Activated naive CD4-positive, alpha-beta T cell treated with Interleukin-2 at 50 U/mL for 16 hours (primary cell): Measurements from ENCODE around the gene PSMB1.

Experiments used
- DNase-seq: peaks from one replicate; pipeline ENCODE4 v3.0.0-alpha.2; 2020

The PSMB1 gene

GRCh38 chr6:170552765-170553533 lies at the start of gene PSMB1:
Gene PSMB1 (minus strand): TSS chr6:170553307. CDS start chr6:170553242, 65 bp downstream.
- DNase-seq: peak; percentile 86

- DNase-seq: no peak
Measured at GRCh38 chr6:170597278-170597677, 44.2 kb upstream of the PSMB1 start.

- no peak for DNase-seq
Measured at GRCh38 chr6:170596426-170596825, 43.3 kb upstream of the PSMB1 start.

- DNase-seq: no peak
Measured at GRCh38 chr6:170590725-170591124, 37.6 kb upstream of the PSMB1 start.

GRCh38 chr6:170584954-170585498 lies 31.9 kb upstream of the PSMB1 start:
- DNase-seq: no peak

GRCh38 chr6:170584181-170584953 lies 31.3 kb upstream of the PSMB1 start, which contains the start of gene PDCD2:
Gene PDCD2 (minus strand): TSS chr6:170584637. CDS start chr6:170584581, 56 bp downstream.
- DNase-seq: peak; percentile 94

- DNase-seq: no peak
Measured at GRCh38 chr6:170583756-170584180, 30.7 kb upstream of the PSMB1 start.

- no peak for DNase-seq
Measured at GRCh38 chr6:170578909-170579308, 25.8 kb upstream of the PSMB1 start.

- no peak for DNase-seq
Measured at GRCh38 chr6:170575250-170575649, 22.1 kb upstream of the PSMB1 start.

GRCh38 chr6:170572704-170573466 lies 19.8 kb upstream of the PSMB1 start:
- no peak for DNase-seq

GRCh38 chr6:170564936-170565530 lies 11.9 kb upstream of the PSMB1 start:
- DNase-seq: no peak

- DNase-seq: no peak
Measured at GRCh38 chr6:170561555-170561954, 8.4 kb upstream of the PSMB1 start.

- no peak for DNase-seq
Measured at GRCh38 chr6:170555305-170555704, 2.2 kb upstream of the PSMB1 start.

GRCh38 chr6:170554796-170555137 lies 1.7 kb upstream of the PSMB1 start:
- no peak for DNase-seq

- DNase-seq: peak; percentile 97
Measured at GRCh38 chr6:170554013-170554795, 1.1 kb upstream of the PSMB1 start, which contains the start of gene TBP. Gene TBP (plus strand): TSS chr6:170554369. CDS start chr6:170557030, 2,661 bp downstream.

- DNase-seq: no peak
Measured at GRCh38 chr6:170553534-170554012, 466 bp upstream of the PSMB1 start.

GRCh38 chr6:170545405-170545804 lies 7.7 kb downstream of the PSMB1 start:
- no peak for DNase-seq

- no peak for DNase-seq
Measured at GRCh38 chr6:170542031-170542719, 10.9 kb downstream of the PSMB1 start.

GRCh38 chr6:170537329-170537728 lies 15.8 kb downstream of the PSMB1 start:
- DNase-seq: no peak

- DNase-seq: no peak
Measured at GRCh38 chr6:170536671-170537070, 16.4 kb downstream of the PSMB1 start.

- no peak for DNase-seq
Measured at GRCh38 chr6:170535004-170535403, 18.1 kb downstream of the PSMB1 start.
